Right cardiac atrium (tissue), 5 donors: ENCODE data around the gene SPDYE16. TPM values are rescaled to one million over a fixed set of nuclear protein-coding genes. Genes with fewer than 3 reads are reported as not detected.
A peak's percentile ranks its signal among the peaks of the same experiment; 100 is the strongest.
"Not testable (repeated sequence)": the region's sequence is repeated elsewhere in the genome, so short reads cannot be mapped to it uniquely, and the experiment has no call there.

Source experiments
- ATAC-seq, 2 donors: fragments of 200-7000 bp; cut with Tn5 transposase; one replicate each; pipeline versions ENCODE4 v1.8.0 to v1.9.1; 2020; ENCODE audit warnings: moderate library complexity in 2 of 2, mild to moderate bottlenecking in 1 of 2
- DNase-seq, 3 donors: peaks; one replicate each; pipeline ENCODE4 v3.0.0-alpha.2; 2020
- H3K27ac ChIP-seq: one replicate; pipeline ENCODE4 v1.5.1; 2013; ENCODE audit warnings: mild to moderate bottlenecking, low read length, control low read depth, moderate library complexity
- H3K27me3 ChIP-seq: one replicate; pipeline ENCODE4 v1.6.1; 2013; ENCODE audit not compliant: control insufficient read depth, insufficient read depth
- H3K4me1 ChIP-seq: one replicate; pipeline ENCODE4 v1.6.1; 2013; ENCODE audit warnings: low read length; ENCODE audit not compliant: control insufficient read depth, insufficient read depth
- H3K4me3 ChIP-seq: one replicate; pipeline ENCODE4 v1.5.1; 2013; ENCODE audit warnings: low read length, control low read depth
- H3K9me3 ChIP-seq: one replicate; pipeline ENCODE4 v1.6.1; 2013; ENCODE audit warnings: low read length; ENCODE audit not compliant: control insufficient read depth
- WGBS: extraction: QIAGEN DNeasy Blood & Tissue Kit; methylation state at CpG from one replicate; pipeline ENCODE4 v1.1.7; 2013; 5-methylcytosine and 5-hydroxymethylcytosine counted together
- intact Hi-C, 4 donors: fragments of 100-400 bp; cut with DNase I; formaldehyde crosslinking; loops; one replicate each; pipeline versions ENCODE4 v1.11.0 to v1.14.0; 2022 to 2023
- long read RNA-seq, 4 donors: library from polyadenylated mRNA; unstranded; transcript quantifications; one replicate each; pipeline ENCODE4 v2.0.0, GENCODE V29; 2020 to 2021
- polyA plus RNA-seq: library from polyadenylated mRNA; stranded (reverse); fragments of 200-250 nt; gene quantifications from one replicate; pipeline ENCODE4 v1.2.3, GENCODE V29; 2013
- total RNA-seq, 4 donors: library from RNA; stranded (reverse); fragmentation: NEBNext Ultra II Directional; extraction: Animal tissue kit (Norgen Biotek cat#: 25700); gene quantifications; one replicate each; pipeline ENCODE4 v1.2.1, GENCODE V29; 2021
- donor health status: healthy with polysubstance abuse.
- donor health status: DM: no; HTN: yes; CAD: no.
- donor health status: DM: no; HTN: no; CAD: no.
- donor health status: DM: no; HTN: yes; CAD: no; lungs with severe emphysema.
- donor health status: DM: yes; HTN: yes; CAD: no.

Gene SPDYE16, protein sequence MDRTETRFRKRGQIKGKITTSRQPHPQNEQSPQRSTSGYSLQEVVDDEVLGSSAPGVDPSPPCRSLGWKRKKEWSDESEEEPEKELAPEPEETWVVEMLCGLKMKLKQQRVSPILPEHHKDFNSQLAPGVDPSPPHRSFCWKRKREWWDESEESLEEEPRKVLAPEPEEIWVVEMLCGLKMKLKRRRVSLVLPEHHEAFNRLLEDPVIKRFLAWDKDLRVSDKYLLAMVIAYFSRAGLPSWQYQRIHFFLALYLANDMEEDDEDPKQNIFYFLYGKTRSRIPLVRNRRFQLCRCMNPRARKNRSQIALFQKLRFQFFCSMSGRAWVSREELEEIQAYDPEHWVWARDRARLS
- under 1 TPM in 2 of 4 donors, not detected in 2; 0.17 to 0.26 TPM for total RNA-seq
- polyA plus RNA-seq: 0.09 TPM
- long read RNA-seq, donor 1: 0 reads
- long read RNA-seq, donor 2: 0 reads
- long read RNA-seq, donor 3: 0 reads
- long read RNA-seq, donor 4: 0 reads

DNA sequence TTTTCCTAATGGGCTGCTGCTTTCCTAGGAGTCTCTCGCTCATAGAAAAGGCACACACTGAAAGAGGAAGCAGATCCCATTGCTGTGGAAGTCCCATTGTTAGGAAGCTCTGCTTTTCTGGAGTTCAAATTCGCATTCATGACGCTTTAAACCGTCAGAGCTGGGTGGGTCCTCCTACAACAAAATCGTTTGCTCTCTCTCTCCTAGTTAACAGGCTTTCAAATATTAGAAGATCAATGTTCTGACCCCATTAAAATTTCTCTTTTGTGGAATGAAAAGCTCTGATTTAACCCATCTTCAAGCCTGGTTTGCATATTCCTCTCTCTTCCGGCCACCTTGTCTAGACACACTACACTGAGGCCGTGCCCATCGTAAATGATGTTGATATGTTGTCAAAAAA lies at the start of gene SPDYE16:
TSS of gene SPDYE16 (minus strand) at position 101 of the 400 bp plus-strand sequence. CDS start 1,838 bp downstream, outside the sequence.
- H3K4me1 ChIP-seq, intact Hi-C loops, ATAC-seq, H3K4me3 ChIP-seq, H3K9me3 ChIP-seq, DNase-seq, H3K27ac ChIP-seq, H3K27me3 ChIP-seq: not testable (repeated sequence)
- WGBS: no CpG with 5 or more reads among the region's 8 CpGs

DNA sequence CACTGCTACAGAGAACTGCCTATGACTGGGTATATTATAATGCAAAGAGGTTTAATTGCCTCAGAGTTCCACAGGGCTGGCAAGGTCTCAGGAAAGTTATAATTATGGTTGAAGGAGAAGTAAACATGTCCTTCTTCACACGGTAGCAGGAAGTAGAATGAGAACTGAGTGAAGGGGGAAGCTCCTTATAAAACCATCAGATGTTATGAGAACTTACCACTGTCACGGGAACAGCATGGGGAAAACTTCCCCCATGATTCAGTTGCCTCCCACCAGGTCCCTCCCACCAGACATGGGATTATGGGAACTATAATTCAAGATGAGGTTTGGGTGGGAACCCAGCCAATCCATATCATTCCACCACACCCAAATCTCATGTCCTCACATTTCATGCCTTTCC lies 49.6 kb upstream of the SPDYE16 start:
- H3K4me1 ChIP-seq, intact Hi-C loops, H3K27me3 ChIP-seq, H3K27ac ChIP-seq, H3K4me3 ChIP-seq, DNase-seq, H3K9me3 ChIP-seq: not testable (repeated sequence)
- 70% methylated on average over 2 of the region's 2 CpGs for WGBS
- ATAC-seq: peak in 1 of 2 donors; percentile 10

DNA sequence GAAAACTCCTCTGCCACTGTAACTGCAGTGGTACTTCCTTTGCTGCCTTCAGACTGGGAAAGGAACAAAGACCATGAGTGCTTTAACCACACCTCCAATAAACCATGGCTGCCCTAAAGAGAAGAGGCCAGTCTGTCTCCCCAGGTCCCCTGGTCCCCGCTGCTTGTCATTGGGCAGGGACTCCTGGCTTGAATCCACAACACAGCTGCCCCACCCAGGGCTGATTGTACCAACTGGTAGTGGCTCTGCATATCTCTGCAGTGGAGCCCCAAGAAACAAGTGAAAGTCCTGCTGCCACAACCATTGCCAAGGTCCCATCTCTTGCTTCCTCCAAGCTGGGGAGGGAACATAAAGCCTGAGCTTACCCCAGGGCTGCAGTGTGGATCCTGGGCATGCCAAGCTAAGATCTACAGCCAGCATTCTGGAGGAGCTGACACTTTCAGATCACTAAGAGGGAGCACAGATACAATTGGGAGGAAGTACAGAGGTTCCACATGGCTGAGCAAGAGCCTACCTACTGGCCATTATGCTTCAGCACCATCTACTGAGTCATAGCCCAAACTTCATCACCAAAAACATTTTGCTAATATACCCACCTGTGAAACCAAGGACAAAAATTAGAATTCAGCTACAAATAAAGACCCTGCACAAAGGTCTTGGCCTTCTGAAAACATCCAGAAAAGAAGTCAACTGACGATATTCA lies 48.7 kb upstream of the SPDYE16 start:
- H3K4me1 ChIP-seq, H3K9me3 ChIP-seq, DNase-seq, H3K27ac ChIP-seq, H3K4me3 ChIP-seq, intact Hi-C loops, H3K27me3 ChIP-seq: not testable (repeated sequence)
- peak in 1 of 2 donors; percentile 38 for ATAC-seq
- WGBS: 76% methylated on average over 2 of the region's 2 CpGs

DNA sequence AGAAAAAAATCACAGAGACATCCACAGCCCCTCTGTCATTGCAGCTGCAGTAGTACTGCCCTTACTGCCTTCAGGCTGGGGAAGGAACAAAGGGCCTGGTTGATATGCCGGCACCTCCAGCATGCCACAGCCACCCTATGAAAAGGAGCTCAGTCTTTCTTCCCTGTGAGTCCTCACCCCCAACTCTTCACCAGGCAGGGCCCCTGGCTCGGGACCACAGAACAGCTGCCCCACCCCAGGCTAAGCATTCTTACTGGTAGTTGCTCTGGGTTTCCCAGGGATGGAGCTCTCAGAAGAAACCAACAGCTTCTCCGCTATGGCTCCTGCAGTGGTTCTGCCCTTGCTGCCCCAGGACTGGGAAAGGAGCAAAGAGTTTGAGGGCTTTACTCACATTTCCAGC lies 47.9 kb upstream of the SPDYE16 start:
- intact Hi-C loops, H3K27ac ChIP-seq, H3K27me3 ChIP-seq, H3K4me1 ChIP-seq, H3K4me3 ChIP-seq, H3K9me3 ChIP-seq, DNase-seq, ATAC-seq: not testable (repeated sequence)
- WGBS: 96% methylated on average over 3 of the region's 3 CpGs

DNA sequence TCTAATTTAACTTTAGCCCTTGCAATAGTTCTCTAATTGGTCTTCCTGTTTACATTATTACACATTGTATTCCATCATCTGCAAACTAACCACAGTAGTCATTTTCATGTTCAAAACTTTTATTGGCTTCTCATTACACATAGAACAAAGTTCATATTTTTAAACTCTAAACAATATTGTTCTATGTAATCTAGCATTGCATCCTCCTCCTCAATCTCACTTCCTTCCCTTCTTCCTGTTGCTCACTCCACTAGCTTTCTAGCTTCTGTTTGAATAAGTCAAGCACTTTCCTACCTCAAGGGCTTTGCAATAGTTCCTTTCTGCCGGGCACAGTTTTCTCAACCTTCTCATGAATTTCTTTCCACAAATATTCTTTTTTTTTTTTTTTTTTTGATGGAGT lies 45.5 kb upstream of the SPDYE16 start:
- H3K9me3 ChIP-seq, DNase-seq, H3K27me3 ChIP-seq, H3K4me3 ChIP-seq, H3K27ac ChIP-seq, intact Hi-C loops, H3K4me1 ChIP-seq: not testable (repeated sequence)
- ATAC-seq: peak in 1 of 2 donors; percentile 57
- WGBS: no CpG with 5 or more reads among the region's 1 CpG

DNA sequence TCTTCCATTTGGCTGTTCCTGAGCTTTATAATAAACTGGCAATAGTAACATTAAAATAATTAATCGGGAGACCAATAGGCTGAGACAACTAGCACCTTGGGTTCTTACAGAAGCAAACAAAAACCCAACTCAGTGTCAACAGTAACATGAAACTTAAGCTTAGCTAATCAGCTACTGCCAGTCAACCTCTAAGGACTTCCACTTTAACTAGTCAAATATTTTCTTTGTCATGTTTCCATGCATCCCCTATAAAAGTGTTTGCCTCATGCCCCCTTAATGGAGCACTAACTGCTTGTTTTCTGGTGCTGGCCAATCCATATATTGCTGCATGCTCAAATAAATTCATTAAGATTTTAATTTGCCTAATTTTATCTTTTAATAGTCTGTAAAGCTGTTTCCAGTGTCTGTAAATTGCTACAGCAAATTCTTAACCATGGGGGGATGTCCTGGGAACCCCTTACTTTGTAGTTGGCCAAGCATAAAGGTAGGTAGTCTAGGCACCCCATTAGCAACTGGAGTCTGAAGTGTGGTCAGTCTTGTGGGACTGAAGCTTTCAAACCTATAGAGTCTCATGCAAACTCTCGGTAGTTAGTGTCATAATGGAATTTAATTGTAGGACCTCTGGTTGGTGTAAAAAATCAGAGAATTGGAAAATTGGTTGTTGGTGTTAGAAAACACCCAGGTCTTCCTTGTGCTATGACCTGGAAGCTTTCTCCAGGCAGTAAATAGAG lies 43.7 kb upstream of the SPDYE16 start:
- H3K27ac ChIP-seq, DNase-seq, H3K4me1 ChIP-seq, H3K4me3 ChIP-seq, ATAC-seq, intact Hi-C loops, H3K27me3 ChIP-seq, H3K9me3 ChIP-seq: not testable (repeated sequence)
- 93% methylated on average over 2 of the region's 2 CpGs for WGBS

DNA sequence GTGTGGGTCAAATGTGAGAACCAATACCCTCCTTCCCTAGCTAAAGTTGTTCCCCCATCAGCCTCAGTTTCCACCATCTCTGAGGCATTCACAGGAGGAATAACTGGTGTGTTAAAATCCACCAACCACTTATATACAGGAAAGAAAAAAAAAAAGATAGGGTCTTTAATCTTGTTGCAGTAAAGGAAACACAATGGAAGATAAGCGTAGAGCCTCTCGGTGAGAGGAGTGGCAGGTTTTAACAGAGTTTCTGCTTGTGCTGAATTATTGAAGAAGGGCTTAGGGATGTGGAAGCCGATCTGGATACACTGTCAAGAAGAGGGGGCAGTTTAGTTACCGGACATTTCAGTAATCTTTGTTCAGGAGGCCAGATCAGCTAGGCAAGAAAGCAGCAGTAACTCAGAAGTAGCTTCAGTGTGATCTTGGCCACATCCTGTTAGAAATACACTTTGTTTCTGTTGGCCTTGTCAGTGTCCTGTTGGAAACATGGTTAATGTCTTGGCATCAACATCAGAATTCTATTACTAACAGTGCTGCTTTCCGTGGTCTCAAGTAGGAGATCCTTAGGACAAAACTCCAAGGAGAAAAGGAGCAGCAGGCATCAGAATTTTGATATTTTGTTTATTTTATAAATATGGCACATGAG lies 40.7 kb upstream of the SPDYE16 start:
- intact Hi-C loops, DNase-seq: not testable (repeated sequence)

DNA sequence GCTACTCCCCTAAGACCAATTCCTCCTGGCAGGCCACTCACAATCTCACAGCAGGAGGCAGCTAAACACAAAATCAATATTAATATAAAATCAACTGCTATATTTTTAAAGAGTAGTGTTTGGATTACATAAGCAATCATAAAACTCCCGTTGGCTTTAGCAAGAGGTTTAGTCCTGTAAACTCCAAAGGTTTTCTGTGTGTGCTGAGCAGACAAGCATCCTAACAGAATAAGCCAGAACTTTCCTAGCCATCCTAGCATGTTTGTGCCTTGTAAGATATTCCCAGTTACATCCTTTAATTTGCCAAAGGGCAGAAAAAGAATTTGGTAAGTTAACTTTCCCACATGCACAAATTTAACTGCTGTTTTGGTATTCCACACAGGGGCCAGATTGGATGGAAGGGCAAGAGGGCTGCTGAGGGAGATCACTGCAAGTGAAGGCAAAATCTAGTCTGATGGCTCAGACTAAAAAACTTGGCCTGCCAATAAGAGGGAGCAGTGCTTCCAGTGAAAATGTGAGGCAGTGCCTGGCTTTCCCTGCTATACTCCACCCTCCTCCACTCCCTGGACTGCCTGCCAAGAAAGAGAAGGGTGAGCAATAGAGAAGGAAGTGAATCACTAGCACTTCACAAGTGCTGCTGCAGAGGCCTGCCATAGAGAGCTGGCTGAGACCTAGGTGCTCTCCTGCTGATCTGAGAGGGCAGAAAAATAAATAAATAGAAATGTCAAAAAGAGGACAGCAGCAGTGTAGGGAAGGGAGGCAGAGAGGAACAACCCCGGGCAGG lies 39.9 kb upstream of the SPDYE16 start:
- H3K4me1 ChIP-seq, intact Hi-C loops, H3K27me3 ChIP-seq, H3K9me3 ChIP-seq, H3K4me3 ChIP-seq: not testable (repeated sequence)
- 50% methylated on average over 1 of the region's 2 CpGs for WGBS
- peak; percentile 100 for ATAC-seq
- peak; percentile 81 to 88 (median 84) for DNase-seq
- peak overlapping the region; percentile 75 for H3K27ac ChIP-seq

More for the DNA sequence above, 40.7 kb upstream of the SPDYE16 start:
- H3K4me3 ChIP-seq, H3K27me3 ChIP-seq, H3K9me3 ChIP-seq, H3K4me1 ChIP-seq: not testable (repeated sequence)
- ATAC-seq: peak; percentile 82 to 89
- peak overlapping the region; percentile 75 for H3K27ac ChIP-seq
- 14% methylated on average over 5 of the region's 5 CpGs for WGBS

DNA sequence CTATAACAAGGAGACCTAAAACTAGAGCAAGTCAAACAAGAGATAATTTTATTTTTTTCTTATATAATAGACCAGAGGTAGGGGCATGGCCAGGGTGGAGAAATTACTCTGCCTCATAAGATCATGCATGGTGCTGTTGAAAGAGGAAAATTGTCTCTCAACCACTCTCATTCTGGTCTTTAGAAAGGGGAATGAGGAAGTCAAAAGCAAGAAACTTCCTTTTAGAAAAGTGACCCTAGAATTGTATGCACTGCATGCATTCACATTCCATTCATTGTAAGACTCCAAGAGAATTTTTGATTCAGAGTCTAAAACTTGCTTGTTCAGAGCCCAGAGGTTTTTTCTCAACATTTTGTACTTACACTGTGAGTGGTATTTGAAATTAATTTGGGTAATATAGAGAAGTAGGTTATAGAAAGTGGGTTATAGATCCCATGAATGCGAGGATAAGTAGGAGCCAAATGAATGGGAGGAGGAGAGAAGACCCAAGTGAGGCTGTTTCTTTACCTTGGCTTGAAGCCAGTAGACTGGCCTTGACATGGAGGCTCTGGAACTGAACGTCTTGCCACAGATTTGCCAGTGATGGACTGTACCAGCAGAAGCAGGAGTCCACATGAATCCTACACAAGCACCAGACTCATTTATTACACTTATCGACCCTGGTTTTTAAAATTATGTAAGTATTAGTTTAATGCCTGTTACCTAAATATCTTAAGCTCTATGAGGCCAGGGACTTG lies 33.0 kb upstream of the SPDYE16 start:
- ATAC-seq (peak in 1 of 2 donors; percentile 23), DNase-seq (peak in 1 of 3 donors; percentile 46)
- intact Hi-C loops, H3K27me3 ChIP-seq, H3K27ac ChIP-seq, H3K4me3 ChIP-seq, H3K4me1 ChIP-seq, H3K9me3 ChIP-seq: not testable (repeated sequence)
- WGBS: 46% methylated on average over 3 of the region's 3 CpGs
